Activated naive CD4-positive, alpha-beta T cell treated with anti-CD3 and anti-CD28 coated beads, Interleukin-2, amount 50 U/mL, for 16 hours (primary cell): Measurements from ENCODE around the gene MRPL21.
"Not testable (repeated sequence)": the region's sequence is repeated elsewhere in the genome, so short reads cannot be mapped to it uniquely, and the experiment has no call there.

ENCODE experiments used
- DNase-seq: peaks from one replicate; pipeline ENCODE4 v3.0.0-alpha.2; 2020

MRPL21 gene

DNA sequence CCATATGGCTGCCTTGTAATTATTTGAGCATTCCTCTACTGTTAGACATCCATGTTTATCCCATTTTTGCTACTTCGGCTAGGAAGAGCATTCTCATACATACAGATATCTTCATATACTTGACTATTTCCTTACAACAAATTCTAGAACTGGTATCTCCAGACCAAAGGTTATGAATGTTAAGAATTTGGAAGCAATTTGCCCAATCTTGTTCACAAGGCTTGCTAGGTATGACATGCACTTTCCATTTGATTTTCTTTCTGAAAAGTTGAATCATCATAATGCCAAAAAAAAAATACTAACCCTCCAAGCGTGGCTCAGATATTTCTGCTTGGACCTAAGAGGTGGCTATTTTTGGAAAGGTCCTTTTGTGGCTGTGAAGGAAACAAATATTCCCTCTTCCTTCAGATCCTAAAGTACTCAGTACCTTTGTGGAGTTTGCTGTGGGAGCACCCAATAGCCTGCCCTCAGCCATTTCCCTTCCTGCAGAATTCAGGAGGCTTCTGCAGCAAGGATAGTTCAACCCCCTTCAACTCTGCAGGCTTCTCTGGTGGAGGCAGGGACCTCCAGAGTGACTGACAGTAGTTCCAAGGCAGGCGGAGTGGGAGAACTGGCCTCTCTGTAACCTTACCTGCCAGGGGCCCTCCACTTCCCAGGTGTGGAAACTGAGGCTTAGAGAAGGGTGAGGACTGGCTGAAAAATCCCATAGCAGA is 39.9 kb downstream of the MRPL21 start:
- DNase-seq, result no peak

DNA sequence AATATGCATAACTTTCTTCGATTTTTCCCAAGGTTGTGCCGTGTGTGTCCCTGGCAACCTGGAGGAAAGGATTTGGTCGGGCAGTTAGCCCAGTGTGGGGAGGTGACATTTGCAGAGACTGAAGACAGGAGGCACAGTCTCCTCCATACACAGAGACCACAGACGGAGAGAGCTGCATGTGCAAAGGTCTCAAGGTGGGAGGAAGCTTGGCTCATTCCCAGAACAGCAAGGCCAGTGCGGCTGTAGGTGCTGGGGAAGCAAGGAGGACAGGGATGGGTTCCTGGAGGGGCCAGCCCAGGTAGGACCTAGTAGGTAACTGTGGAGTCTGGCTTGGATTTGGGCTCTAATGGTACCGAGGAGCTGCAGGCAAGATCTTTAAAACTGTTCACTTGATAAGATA is 41.2 kb downstream of the MRPL21 start:
- no peak for DNase-seq

DNA sequence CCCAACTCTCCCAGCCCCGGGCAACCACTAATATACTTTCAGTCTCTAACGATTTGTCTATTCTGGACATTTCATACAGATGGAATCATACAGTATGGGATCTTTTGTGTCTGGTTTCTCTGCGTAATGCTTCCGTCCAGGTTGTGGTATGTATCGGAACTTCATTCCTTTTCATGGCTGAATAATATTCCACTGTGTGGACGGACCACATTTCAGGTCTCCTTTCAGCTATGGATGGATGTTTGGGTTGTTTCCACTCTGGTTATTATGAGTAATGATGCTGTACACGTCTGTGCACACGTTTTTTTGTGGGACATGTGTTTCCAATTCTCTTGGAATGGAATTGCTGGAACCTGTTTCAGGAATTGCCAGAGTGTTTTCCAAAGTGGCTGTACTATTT is 44.5 kb downstream of the MRPL21 start:
- no peak for DNase-seq

DNA sequence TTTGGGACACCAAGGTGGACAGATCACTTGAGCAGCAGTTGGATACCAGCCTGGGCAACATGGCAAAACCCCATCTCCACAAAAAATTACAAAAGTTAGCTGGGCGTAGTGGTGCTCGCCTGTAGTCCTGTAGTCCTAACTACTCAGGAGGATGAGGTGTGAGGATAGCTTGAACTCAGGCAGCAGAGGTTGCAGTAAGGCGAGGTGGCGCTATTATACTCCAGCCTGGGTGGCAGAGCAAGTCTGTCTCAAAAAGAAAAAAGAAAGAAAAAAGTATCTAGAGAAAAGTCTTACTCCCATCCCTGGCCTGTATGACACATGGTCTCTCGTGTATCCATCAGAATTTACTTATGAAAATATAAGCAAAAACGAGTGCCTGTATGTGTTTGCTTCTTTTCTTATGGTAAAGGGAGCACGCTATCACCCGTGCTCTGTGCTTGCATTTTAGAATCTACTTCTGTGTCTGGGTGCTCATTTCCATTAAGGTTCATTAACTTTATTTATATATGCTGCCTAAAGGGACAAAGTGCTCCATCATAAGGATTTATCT is 46.5 kb downstream of the MRPL21 start:
- DNase-seq, result no peak

DNA sequence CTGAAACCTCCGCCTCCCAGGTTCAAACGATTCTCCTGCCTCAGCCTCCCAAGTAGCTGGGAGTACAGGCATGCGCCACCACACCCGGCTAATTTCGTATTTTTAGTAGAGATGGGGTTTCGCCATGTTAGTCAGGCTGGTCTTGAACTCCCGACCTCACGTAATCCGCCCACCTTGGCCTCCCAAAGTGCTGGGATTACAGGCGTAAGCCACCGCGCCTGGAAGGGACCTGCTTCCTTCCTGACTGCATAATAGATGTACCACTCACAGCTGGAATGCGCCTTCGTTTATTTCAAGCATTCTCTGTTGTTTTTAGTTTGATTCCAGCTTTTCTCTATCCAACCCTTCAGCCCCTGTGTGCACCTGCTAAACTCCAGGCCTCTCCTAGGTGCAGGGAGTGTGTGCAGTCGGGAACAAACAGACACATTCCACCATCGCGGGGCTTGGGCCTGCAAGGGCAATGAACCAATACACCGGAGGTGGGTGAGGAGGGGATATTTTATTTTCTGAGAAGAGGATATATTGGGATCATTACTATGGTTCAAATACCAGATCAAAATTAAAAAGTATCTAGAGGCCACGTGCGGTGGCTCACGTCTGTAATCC is 47.1 kb downstream of the MRPL21 start:
- DNase-seq, result not testable (repeated sequence)

DNA sequence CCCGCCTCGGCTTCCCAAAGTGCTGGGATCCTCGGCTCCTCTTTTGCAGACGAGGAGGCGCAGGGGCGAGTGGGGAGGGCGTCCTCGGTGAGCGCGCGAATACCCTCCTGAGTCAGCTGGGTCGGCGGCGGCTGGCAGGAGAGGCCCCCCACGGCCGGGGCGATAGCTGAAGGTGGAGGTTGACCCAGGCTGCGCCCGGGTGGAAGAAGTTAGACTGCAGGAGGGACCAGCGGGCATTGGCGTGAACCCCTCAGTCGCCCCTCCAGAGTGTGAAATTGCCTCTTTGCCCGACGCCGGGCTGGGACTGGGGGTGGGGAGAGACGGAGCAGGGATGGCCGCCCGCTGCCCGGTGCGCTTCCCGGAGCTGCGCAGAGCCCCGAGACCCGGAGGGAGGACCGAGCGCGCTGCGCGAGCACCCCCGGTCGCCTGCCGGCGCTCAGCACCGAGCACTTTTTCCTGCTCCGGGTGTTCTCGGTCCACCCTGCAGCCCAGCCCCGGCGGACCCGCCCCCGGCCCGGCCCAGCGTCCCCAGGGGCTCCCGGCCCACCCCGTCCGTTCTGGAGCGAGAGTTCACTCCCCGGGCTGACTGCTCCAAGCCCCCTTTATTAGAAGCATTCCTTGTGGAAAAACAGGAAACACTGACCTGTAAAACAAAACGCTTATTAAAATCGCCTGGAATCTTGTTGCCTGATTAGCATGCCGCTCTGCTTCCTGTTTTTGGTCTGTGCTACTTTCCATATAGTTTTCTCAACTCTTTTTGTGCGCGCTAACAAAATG is 48.2 kb downstream of the MRPL21 start:
- DNase-seq, result peak; percentile 30

DNA sequence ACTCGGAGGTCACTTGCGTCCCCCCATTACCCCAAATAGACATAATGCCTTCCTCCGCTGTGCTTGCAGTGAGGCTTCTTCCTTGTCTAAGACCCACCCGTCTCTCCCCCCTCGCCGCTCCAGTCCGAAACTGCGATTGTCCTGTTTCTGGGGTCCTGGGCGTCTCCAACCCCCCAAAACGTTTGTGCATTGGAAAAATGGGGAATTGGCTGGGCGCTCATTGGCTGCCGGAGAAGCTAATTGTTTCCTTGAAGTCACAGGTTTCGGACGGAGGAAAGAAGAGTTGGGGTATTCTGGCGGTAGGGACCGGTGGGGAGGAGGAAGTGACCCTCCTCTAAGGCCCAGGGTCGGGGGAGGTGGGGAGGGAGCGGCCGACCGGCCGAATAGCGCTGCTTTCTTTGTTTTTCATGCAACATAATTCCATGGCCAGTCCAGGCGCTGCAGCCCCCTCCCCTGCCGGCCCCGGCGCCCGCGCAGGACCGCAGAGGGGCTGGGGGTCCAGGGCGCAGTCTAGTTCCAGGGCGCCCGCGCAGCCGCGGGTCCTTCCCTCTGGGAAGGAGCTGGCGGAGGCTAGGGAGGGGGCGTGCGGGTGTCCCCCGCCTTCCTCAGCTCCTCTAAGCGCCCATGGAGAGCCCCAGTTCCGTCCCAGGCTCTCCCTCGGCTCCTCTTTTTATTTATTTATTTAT is 49.2 kb downstream of the MRPL21 start:
- DNase-seq, result no peak

DNA sequence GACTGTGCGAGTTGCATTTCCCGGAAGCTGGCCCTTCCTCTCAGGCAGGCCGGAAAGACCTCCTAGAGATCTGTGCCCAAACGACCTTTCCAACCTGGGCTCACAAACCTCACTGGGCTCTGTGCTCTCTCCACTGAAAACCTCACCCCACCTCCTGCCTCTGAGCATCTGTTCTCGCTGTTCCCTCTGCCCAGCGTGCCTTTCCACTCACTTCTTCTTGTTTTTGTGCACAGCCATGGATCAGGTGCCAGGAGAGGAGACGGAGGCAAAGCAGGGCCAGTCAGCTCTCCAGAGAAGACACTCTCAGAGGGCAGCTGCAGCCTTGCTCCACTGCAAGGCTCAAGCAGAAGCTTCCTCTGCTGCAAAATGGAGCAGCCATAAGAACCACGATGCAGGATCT is 51.0 kb downstream of the MRPL21 start:
- no peak for DNase-seq

DNA sequence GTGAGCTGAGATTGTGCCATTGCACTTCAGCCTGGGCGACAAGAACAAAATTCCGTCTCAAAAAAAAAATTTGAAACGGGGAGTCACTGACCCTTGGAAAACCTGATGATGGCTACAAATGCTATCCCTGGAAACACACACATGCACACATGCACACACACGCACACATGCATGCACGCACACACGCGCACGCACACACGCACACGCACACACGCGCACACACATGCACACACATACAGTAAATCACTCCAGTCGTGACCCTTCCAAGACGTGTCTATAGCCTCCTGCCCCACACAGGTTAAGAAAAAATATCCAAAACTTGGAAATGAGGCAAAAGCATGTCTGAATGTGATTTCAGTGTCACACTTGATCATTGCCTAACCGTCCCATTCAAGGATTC is 55.2 kb downstream of the MRPL21 start:
- no peak for DNase-seq

DNA sequence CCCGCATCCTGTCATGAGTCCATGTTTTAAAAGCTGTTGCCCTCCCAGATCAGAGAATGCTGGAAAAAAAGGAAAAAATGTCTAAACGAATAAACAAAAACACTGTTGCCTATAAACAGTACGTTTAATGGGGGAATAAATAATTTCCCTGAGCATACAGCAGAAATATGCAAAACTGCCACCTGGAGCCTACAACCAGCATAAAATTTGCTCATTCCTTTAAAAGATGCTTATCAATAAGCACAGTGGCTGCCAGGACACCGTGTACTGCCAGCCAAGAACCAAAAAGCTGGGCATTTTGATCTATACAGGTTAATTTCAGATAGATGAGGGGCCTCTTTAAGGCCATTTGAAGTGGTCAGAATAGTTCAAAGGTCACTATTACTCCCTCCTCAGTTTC is 56.2 kb downstream of the MRPL21 start:
- no peak for DNase-seq

DNA sequence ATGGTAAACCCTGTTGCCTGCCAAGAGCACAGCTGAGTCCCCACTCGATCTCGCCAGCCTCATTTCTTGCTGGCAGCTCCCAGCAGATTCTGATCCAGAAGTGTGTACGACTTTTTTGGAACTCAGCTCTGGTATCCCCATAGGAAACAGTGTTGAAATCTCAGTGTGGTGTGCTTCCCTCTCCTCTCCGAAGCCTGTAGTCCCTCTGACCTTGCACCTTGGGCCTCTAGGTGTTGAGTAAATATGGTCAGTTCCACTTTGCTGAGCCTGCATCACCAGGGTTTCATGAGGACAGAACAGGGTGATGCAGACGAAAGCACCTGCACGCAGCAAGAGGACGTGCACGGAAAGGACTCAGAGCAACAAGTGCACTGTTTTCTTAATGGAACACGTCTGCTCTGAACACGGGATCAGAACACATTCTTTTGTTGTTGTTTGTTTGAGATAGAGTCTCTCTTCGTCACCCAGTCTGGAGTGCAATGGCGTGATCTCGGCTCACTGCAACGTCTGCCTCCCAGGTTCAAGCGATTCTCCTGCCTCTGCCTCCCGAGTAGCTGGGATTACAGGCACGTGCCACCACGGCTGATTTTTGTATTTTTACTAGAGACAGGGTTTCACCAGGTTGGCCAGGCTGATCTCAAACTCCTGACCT is 58.2 kb downstream of the MRPL21 start:
- DNase-seq, result no peak

DNA sequence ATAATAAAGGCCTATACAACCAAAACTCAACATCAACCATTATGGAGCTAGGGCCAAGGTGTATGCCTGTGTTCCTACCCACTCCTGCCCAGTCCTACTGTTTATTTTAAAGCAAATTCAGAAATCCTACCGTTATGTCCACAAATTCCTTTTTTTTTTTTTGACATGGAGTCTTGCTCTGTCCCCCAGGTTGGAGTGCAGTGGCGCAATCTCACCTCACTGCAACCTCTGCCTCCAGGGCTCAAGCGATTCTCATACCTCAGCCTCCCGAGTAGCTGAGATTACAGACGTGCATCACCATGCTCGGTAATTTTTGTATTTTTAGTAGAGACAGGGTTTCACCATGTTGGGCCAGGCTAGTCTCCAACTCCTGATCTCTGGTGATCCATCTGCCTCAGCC is 58.8 kb downstream of the MRPL21 start:
- DNase-seq, result no peak

DNA sequence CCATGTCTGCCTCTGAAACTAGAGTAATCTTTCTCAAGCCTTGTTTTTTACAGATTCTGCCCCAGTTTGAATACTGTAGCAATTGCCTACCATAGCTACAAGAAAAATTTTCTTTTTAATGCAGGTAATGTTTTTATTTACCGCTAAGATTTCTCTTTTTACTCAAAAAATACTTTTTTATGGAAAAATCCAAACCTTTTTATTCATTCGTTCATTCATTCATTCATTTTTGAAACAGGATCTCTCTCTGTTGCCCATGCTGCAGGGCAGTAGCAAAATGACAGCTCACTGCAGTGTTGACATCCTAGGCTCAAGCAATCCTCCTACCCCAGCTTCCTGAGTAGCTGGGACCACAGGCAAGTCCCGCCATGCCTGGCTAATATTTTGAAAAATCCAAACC is 59.3 kb downstream of the MRPL21 start:
- DNase-seq, result no peak

DNA sequence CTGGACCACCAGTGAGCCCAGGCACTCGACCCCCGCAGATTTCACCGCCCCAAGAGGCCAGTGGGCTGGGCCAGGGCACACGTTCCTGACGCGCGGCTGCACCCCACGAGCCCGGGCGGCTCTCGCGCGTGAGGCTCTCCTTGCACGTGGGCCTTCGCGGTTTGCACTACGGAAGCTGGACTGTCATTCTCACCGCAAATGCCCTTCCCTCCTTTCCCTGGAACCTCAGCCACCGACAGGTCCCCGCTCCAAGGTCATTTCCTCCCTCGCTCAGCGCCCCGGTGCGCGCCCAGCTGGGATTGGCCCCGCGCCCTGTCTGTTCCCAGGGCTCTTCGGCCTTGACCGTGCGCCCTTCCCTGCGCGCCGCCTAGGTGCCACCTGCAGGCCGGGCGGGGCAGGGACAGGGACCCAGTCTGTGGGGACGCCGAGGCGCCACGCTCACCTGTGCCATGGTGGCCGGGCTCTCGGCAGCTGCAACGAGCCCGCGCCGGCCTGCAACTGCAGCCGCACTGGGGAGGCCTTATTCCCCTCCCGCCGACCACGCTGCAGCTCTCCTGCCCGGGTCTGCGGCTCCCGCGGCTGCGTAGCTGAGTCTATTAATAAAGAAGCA is 59.8 kb downstream of the MRPL21 start:
- peak; percentile 76 for DNase-seq

DNA sequence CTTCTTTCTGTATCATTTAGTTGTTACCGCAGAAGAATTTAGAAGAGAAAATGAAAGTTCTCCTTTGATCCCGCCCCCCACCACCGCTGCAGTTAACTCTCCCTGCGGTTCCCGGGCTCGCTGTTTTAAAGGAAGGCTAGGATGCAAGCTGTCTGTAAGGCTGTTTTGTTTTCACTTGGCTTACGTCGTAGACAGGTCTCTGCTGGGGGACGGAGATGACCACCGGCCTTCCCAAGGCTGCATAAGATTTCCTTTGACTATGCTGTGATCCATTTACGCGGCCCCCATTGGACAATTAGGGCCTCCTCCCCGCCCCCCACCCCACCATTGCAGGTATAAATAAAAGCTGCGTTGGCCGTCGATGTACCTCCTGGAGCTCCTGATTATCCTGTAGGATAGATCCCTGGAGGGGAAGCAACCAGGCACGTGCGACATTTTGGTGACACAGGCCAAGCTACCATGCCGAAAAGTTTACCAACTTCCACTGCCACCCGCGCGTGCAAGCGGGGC is 60.5 kb downstream of the MRPL21 start:
- DNase-seq, result peak; percentile 60

DNA sequence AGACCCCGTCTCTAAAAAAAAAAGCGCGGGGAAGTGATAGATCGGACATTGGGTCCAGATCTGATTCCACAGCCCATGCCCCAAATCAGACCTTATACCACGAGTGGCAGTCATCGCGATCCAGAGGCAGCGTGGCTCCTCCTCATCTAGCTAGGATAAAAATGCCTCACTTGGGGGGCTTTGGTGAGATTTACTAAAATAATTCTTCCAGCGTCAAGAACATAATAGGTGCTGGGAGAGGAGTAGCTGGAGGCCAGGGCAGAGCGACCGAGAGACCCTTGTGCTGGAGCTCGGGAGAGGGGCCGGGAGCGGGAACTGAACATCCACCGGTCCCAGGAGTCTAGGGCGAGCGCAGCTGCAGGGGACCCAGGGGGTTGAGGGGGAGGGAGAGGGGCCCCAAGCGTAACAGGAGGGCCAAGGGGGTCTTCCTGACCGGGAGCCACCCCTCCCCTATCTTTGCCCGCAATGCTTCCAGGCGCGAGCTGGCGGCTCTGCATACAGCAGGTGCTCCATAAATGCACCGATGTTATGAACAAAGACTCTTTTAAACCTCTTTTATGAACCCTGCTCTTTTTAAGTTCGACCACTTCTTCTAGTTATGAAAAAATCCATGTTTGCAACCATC is 61.1 kb downstream of the MRPL21 start:
- peak; percentile 17 for DNase-seq

DNA sequence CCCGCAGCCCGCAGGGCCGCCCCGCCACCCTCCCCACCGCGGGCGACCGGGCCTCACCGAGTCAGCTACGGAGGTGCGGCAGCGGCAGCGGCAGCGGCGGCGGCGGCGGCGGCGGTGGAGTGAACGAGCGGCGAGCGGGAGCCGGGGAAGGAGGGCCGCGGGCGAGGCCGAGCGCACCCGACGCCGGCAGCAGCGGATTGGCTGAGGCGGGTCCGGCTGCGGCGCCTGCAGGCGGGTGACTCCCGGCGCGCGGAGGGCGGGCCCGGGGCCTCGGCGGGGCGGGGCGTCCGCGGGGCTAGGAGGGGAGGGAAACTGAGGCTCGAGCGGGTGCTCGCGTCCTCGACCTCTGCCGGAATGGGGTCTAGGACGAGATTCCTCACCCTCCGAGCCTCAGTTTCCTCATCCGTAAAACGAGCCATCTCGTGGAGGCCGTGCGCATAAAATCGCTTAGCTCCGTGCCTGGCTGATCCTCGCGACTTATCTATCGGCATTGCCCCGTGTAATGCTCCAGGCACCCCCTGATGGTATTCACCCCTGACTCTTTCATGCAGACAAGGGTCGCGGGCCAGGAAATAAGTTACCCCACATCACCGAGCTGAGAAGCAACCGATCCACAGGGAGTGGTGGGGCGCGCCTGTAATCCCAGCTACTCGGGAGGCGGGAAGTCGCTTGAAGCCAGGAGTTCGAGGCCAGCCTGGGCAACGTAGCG is 61.8 kb downstream of the MRPL21 start, which contains the start of gene CPT1A:
Gene CPT1A (minus strand): TSS at position 199 of the 709 bp plus-strand sequence. CDS start 26,442 bp downstream, outside the sequence.
- peak; percentile 69 for DNase-seq
